GM12891 (cell line): ENCODE data around the gene NIT1.

Experiments
- DNase-seq: peaks from one replicate; pipeline ENCODE4 v3.0.0; 2011; ENCODE audit warnings: low spot score; ENCODE audit not compliant: insufficient read length
- FAIRE-seq: peaks from 2 replicates; lab custom pipeline; 2011; peaks lifted over from hg19 to GRCh38; lab: Jason Lieb, UNC
- PAX5 ChIP-seq: IDR thresholded peaks from 2 replicates; pipeline ENCODE4 v1.6.1; 2011; ENCODE audit warnings: low read length, moderate library complexity, mild to moderate bottlenecking; ENCODE audit not compliant: insufficient read depth, severe bottlenecking
- POLR2A ChIP-seq: IDR thresholded peaks from 2 replicates; pipeline ENCODE4 v1.6.1; 2011; ENCODE audit warnings: low read depth, low read length, control low read depth
- POLR2AphosphoS5 ChIP-seq: IDR thresholded peaks from 2 replicates; pipeline ENCODE4 v1.6.1; 2011; ENCODE audit warnings: low read depth, low read length, control low read depth
- POU2F2 ChIP-seq: IDR thresholded peaks from 2 replicates; pipeline ENCODE4 v1.6.1; 2011; ENCODE audit warnings: low read depth, mild to moderate bottlenecking, control low read depth, low read length, moderate library complexity
- SPI1 ChIP-seq: IDR thresholded peaks from 2 replicates; pipeline ENCODE4 v1.6.1; 2011; ENCODE audit warnings: low read depth, low read length, control low read depth
- TAF1 ChIP-seq: IDR thresholded peaks from 2 replicates; pipeline ENCODE4 v1.6.1; 2011; ENCODE audit warnings: low read depth, low read length, control low read depth

Gene NIT1

GRCh38 chr1:161133220-161133740, 15.4 kb downstream of the NIT1 start:
- TF ChIP-seq TAF1 (0 out of 2 replicates have a peak, but pooled peaks have one; percentile 7), SPI1 (no peak)
- DNase-seq: no peak
- FAIRE-seq: no peak

DNA sequence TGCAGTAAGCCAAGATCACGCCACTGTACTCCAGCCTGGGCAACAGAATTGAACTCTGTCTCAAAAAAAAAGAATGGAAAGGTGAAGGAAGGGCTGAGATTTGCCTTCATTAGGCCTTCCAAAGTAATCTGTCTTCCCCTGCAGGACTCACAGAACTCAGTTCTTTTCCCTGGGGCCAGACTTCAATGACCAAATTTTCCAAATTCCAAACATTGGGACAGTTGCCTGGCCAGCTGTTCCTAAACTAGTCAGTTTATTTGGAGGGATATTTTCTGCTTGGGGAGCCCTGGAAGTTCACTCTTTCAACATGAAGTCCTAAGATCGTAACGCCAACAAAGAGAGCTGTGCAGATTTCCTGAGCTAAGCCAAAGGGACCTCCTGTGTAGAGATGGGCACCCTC, 20.0 kb downstream of the NIT1 start:
- FAIRE-seq: no peak
- DNase-seq: no peak
- no peak for TF ChIP-seq TAF1
- no peak for TF ChIP-seq POLR2A
- TF ChIP-seq POU2F2: no peak
- no peak for TF ChIP-seq SPI1
- TF ChIP-seq PAX5: no peak
- TF ChIP-seq POLR2AphosphoS5: no peak

- FAIRE-seq: no peak
- TF ChIP-seq SPI1 (no peak), POU2F2 (no peak), TAF1 (no peak), POLR2AphosphoS5 (no peak), PAX5 (no peak)
These were observed 20.5 kb downstream of the NIT1 start for GRCh38 chr1:161138431-161138830.

GRCh38 chr1:161139766-161140165, 21.9 kb downstream of the NIT1 start:
- FAIRE-seq (no peak), DNase-seq (no peak)
- TF ChIP-seq POLR2A (no peak), PAX5 (no peak), POLR2AphosphoS5 (no peak), SPI1 (no peak), POU2F2 (no peak), TAF1 (no peak)

More at GRCh38 chr1:161138431-161138830, 20.5 kb downstream of the NIT1 start:
- no peak for DNase-seq

DNA sequence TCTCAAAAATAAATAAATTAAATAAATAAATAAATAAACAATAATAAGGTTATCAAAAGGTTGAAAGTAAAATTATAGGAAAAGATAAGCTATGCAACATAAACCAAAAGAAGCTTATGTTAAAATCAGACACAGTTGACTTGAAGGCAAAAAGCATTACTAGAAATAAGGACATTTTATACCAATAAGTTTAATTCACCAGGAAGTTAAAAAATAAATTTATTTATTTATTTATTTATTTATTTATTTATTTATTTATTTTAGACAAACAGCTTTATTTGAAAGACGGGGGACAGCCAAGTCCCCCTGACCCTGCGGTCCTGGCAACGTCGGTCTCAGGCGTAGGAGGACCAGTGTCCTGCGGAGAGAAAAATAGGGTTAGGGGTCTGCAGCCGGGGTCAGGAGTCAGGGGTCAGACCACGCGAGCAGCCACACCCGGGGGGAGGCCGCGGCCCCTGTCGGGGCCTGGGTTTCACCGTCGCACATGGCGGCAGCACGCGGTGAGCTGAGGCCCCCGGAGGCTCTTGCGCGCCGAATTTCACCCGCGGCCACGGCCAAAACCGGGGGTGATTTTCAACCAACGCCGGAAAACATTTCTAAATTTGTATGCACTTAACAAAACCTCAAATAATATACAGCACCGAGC, 23.0 kb downstream of the NIT1 start:
- FAIRE-seq (no peak), DNase-seq (no peak)
- TF ChIP-seq PAX5: no peak
- no peak for TF ChIP-seq SPI1
- TF ChIP-seq POLR2A: no peak
- TF ChIP-seq TAF1: no peak
- TF ChIP-seq POU2F2: no peak
- TF ChIP-seq POLR2AphosphoS5: no peak

- no peak for DNase-seq
- TF ChIP-seq PAX5: no peak
- TF ChIP-seq POU2F2: no peak
- no peak for TF ChIP-seq SPI1
- TF ChIP-seq POLR2AphosphoS5: no peak
- no peak for TF ChIP-seq TAF1
- TF ChIP-seq POLR2A: no peak
- no peak for FAIRE-seq
These were observed 27.9 kb downstream of the NIT1 start for GRCh38 chr1:161145832-161146231.

GRCh38 chr1:161153176-161153575, 35.3 kb downstream of the NIT1 start:
- FAIRE-seq: no peak
- no peak for DNase-seq
- TF ChIP-seq SPI1: no peak
- TF ChIP-seq POU2F2: no peak
- TF ChIP-seq POLR2A: no peak
- no peak for TF ChIP-seq POLR2AphosphoS5
- TF ChIP-seq PAX5: no peak
- no peak for TF ChIP-seq TAF1

DNA sequence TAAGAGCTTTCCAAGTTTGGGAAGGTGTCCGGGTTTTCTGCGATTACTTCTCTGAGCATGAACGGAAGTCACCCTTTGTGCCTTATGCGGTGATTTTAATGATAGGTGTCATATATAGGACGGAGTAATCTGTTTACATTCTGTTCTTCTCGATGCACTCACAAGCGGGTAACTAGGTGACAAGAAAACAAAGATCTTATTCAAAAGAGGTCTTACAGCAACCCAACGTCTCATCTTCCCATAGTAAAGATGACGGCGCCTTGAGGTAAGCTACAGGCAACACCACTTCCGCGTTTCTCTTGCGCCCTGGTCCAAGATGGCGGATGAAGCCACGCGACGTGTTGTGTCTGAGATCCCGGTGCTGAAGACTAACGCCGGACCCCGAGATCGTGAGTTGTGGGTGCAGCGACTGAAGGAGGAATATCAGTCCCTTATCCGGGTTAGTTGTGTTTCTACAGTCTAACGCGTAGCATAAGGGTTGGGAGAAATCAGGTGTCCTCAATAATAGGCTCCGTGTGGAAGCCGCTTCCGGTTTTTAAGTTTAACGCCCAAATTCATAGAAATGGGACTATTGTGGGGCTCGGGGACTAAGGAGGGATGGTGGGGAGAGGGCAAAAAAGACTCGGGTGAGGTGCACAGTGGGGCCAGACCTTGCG, 35.9 kb downstream of the NIT1 start, which contains the start of gene UFC1:
UFC1 (plus strand) TSS at position 297 of the 656 bp plus-strand sequence; CDS start at position 317, 20 bp downstream.
- FAIRE-seq (peak; percentile 94), DNase-seq (peak; percentile 78)
- TF ChIP-seq SPI1 (peak; percentile 79), PAX5 (no peak), POU2F2 (peak; percentile 67), POLR2A (peak; percentile 95), POLR2AphosphoS5 (peak; percentile 96), TAF1 (peak; percentile 97)

DNA sequence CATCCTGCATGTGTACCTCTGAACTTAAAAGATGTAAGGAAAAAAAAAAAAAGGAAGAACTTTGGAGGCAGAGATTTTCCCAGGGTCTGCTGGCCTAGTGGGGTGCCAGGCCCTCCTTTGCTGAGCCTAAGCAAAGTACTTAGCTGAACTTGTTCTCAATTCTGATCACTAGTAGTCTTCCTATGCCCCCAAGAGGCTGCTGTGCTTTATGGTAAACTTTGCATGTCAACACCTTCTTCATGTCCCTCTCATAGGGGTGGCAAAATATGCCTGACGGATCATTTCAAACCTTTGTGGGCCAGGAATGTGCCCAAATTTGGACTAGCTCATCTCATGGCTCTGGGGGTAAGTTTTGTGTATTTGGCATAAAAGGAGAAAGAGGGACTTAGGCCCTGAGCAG, 40.0 kb downstream of the NIT1 start:
- FAIRE-seq: no peak
- no peak for DNase-seq
- TF ChIP-seq TAF1 (no peak), SPI1 (no peak), POLR2AphosphoS5 (no peak), PAX5 (no peak), POLR2A (no peak), POU2F2 (no peak)
